K562 (cell line): ENCODE results near the gene GNPAT. TPM values are rescaled to one million over a fixed set of nuclear protein-coding genes. Genes with fewer than 3 reads are reported as not detected.

Source experiments
- ARID1B ChIP-seq: fragments of 450-650 bp; IDR thresholded peaks from 2 replicates; pipeline ENCODE4 v1.6.1; 2016; ENCODE audit warnings: antibody characterized with exemption, mild to moderate bottlenecking, inconsistent platforms
- FIP1L1 ChIP-seq: fragments of 200-400 bp; formaldehyde crosslinking; IDR thresholded peaks from 2 replicates; pipeline ENCODE4 v1.6.1; 2018; ENCODE audit warnings: mild to moderate bottlenecking, low read depth, low read length; ENCODE audit not compliant: poor library complexity, severe bottlenecking
- FOXA1 ChIP-seq: fragments of 450-650 bp; IDR thresholded peaks from 2 replicates; pipeline ENCODE4 v1.6.1; 2016; ENCODE audit warnings: mild to moderate bottlenecking, borderline replicate concordance
- HDAC1 ChIP-seq, 2 experiments: fragments of 450-650 bp; IDR thresholded peaks; 2 replicates each; pipeline ENCODE4 v1.6.1; 2016 to 2017; ENCODE audit warnings: inconsistent platforms in 1 of 2, mild to moderate bottlenecking in 1 of 2, moderate library complexity in 1 of 2
- JUND ChIP-seq, 2 experiments: IDR thresholded peaks; 2 replicates in 1 of 2; 3 replicates in 1 of 2; pipeline ENCODE4 v1.6.1; 2011; ENCODE audit warnings: borderline replicate concordance in 2 of 2, low read depth in 2 of 2, low read length in 2 of 2, improper control_type of control experiment in 1 of 2, missing biosample characterization in 1 of 2, missing genetic modification characterization in 1 of 2, missing genetic modification reagents in 1 of 2
- KLF16 ChIP-seq: IDR thresholded peaks from 2 replicates; pipeline ENCODE4 v1.6.1; 2016; ENCODE audit warnings: antibody characterized with exemption
- MYBL2 ChIP-seq, 2 experiments: fragments of 450-650 bp in 1 of 2; sonication (generic) in 1 of 2; formaldehyde crosslinking in 1 of 2; IDR thresholded peaks; 2 replicates each; pipeline versions ENCODE4 v1.6.1 to v1.8.1; 2017 to 2022; ENCODE audit warnings: borderline replicate concordance in 1 of 2, inconsistent platforms in 1 of 2, low read depth in 1 of 2, mild to moderate bottlenecking in 1 of 2, missing genetic modification reagents in 1 of 2, moderate library complexity in 1 of 2
- NR4A1 ChIP-seq, 2 experiments: fragments of 250-450 bp in 1 of 2; fragments of 450-650 bp in 1 of 2; sonication (Bioruptor Pico) in 1 of 2; IDR thresholded peaks; 2 replicates each; pipeline versions ENCODE4 v1.4.0 to v1.6.1; 2016 to 2020; ENCODE audit warnings: mild to moderate bottlenecking in 2 of 2, missing compliant biosample characterization in 1 of 2, missing genetic modification characterization in 1 of 2, moderate library complexity in 1 of 2
- PATZ1 ChIP-seq: fragments of 250-450 bp; sonication (Bioruptor Pico); IDR thresholded peaks from 2 replicates; pipeline ENCODE4 v1.5.0; 2020; ENCODE audit warnings: mild to moderate bottlenecking, borderline replicate concordance
- RBM22 ChIP-seq: fragments of 200-400 bp; formaldehyde crosslinking; IDR thresholded peaks from 2 replicates; pipeline ENCODE4 v1.6.1; 2018; ENCODE audit warnings: low read length, low read depth; ENCODE audit not compliant: poor library complexity, severe bottlenecking
- SIN3B ChIP-seq: fragments of 450-650 bp; IDR thresholded peaks from 2 replicates; pipeline ENCODE4 v1.6.1; 2017; ENCODE audit warnings: low read depth, mild to moderate bottlenecking, moderate library complexity
- SMAD1 ChIP-seq: fragments of 150-350 bp; IDR thresholded peaks from 2 replicates; pipeline ENCODE4 v1.6.1; 2014; ENCODE audit warnings: low read length, low read depth; ENCODE audit not compliant: partially characterized antibody
- THAP7 ChIP-seq: fragments of 250-450 bp; sonication (Bioruptor Pico); IDR thresholded peaks from 2 replicates; pipeline ENCODE4 v1.5.0; 2021
- U2AF1 ChIP-seq: fragments of 200-400 bp; formaldehyde crosslinking; optimal IDR thresholded peaks from 2 replicates; pipeline ENCODE3; 2017; ENCODE audit warnings: mild to moderate bottlenecking, low read depth, low read length, moderate library complexity
- ZBTB12 ChIP-seq: fragments of 250-450 bp; sonication (Bioruptor Pico); IDR thresholded peaks from 2 replicates; pipeline ENCODE4 v1.4.0; 2020
- ZBTB33 ChIP-seq: sonication (generic); formaldehyde crosslinking; IDR thresholded peaks from 2 replicates; pipeline ENCODE4 v1.8.1; 2023; ENCODE audit warnings: mild to moderate bottlenecking, missing genetic modification reagents
- ZNF133 ChIP-seq: fragments of 250-450 bp; sonication (Bioruptor Pico); IDR thresholded peaks from 2 replicates; pipeline ENCODE4 v1.4.0; 2020; ENCODE audit warnings: mild to moderate bottlenecking
- polyA plus RNA-seq, 8 experiments: library from polyadenylated mRNA; depleted of rRNA in 4 of 8; stranded (reverse) in 5 of 8; unstranded in 3 of 8; fragments of >200 nt; fragmentation: Nextera tagmentation in 2 of 8; fragmentation: Illumina TruSeq in 1 of 8; extraction: Ambion mirVana in 2 of 8; extraction: Trizol in 1 of 8; gene quantifications; 2 replicates each; pipeline versions ENCODE4 v1.2.1 to v1.2.3, GENCODE V29; 2011 to 2014; ENCODE audit warnings: inconsistent platforms in 1 of 8, missing spikeins in 1 of 8
- total RNA-seq, 7 experiments: library from RNA; depleted of rRNA in 6 of 7; stranded (reverse); fragments of >200 nt in 6 of 7; fragmentation: Illumina TruSeq in 2 of 7; extraction: Trizol in 2 of 7; gene quantifications; 2 replicates each; pipeline versions ENCODE4 v1.2.1 to v1.2.3, GENCODE V29; 2011 to 2021; ENCODE audit warnings: low replicate concordance in 1 of 7
- TF ChIP-seq, protein P1 (sequence below): fragments of 250-450 bp; sonication (Bioruptor Pico); IDR thresholded peaks from 2 replicates; pipeline ENCODE4 v1.5.0; 2020; ENCODE audit warnings: mild to moderate bottlenecking

GNPAT gene
- total and polyA plus RNA-seq, 9 of the 15 experiments (the other 6 are each of a cell fraction or from before 2014, with no cell fraction given), result 32.1 to 68.8 (median 50.7) TPM

- TF ChIP-seq MYBL2 (IDR thresholded peaks at IDR 0.05; ENCODE audit: low read depth) (no peak), MYBL2 (CRISPR knock-in tag; IDR thresholded peaks at IDR 0.05; ENCODE audit: borderline replicate concordance) (no peak), KLF16 (peak; percentile 33; the same call in 1 of the 2 replicates), SMAD1 (no peak), NR4A1 (CRISPR knock-in tag; IDR thresholded peaks at IDR 0.05) (0 out of 2 replicates have a peak, but pooled peaks have one; percentile 12), NR4A1 (tag; IDR thresholded peaks at IDR 0.05) (no peak), PATZ1 (CRISPR knock-in tag) (no peak), U2AF1 (no peak), SIN3B (no peak), RBM22 (no peak), THAP7 (no peak), HDAC1 (IDR thresholded peaks at IDR 0.05) (peak in 1 of 2 experiments; percentile 36; a peak in 1 of 4 replicates), FOXA1 (no peak), ARID1B (peak; percentile 47; the same call in 1 of the 2 replicates), ZBTB33 (CRISPR knock-in tag) (peak; percentile 40; the same call in 1 of the 2 replicates), ZNF133 (CRISPR knock-in tag) (no peak), JUND (IDR thresholded peaks at IDR 0.05; ENCODE audit: borderline replicate concordance, low read depth, low read length) (peak; percentile 65; the same call in 1 of the 2 replicates), JUND (tag; IDR thresholded peaks at IDR 0.05; ENCODE audit: borderline replicate concordance, low read depth, low read length) (peak; percentile 46; the same call in 1 of the 3 replicates), ZBTB12 (no peak), FIP1L1 (no peak)
- TF ChIP-seq, protein P1, sequence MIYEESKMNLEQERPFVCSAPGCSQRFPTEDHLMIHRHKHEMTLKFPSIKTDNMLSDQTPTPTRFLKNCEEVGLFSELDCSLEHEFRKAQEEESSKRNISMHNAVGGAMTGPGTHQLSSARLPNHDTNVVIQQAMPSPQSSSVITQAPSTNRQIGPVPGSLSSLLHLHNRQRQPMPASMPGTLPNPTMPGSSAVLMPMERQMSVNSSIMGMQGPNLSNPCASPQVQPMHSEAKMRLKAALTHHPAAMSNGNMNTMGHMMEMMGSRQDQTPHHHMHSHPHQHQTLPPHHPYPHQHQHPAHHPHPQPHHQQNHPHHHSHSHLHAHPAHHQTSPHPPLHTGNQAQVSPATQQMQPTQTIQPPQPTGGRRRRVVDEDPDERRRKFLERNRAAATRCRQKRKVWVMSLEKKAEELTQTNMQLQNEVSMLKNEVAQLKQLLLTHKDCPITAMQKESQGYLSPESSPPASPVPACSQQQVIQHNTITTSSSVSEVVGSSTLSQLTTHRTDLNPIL (CRISPR knock-in tag), result no peak
Measured at GRCh38 chr1:231194843-231195516, 46.0 kb upstream of the GNPAT start (continued).
